ENCODE measurements around the gene ANO9. TPM values are rescaled to one million over a fixed set of nuclear protein-coding genes. Genes with fewer than 3 reads are reported as not detected.

ANO9 gene
- total RNA-seq, 4 donors from 2014 or later: 0.79 to 3.6 (median 3.1) TPM

DNA sequence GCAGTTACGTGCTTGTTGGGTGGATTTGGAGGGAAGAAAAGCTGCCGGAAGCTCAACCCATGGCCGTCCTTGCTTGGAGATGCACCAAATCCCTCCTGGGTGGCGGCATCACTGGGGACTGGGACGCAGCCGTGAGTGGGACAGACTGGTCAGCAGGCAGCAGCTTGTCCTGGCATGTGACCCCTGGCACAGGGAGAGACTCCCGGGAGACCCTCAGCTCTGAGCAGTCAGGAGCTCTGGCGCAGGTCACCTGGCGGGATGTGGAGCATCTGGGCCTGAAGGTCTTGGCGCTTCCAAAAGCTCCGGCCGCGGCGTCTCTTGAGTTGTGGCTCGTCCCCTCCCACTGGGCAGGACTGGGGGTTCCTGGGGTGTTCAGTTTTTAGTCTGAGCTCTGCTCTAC lies 34.6 kb upstream of the ANO9 start:
- DNase-seq (ENCODE audit: low spot score) (no peak), ATAC-seq (ENCODE audit: low FRiP score) (no peak)
- no peak for TF ChIP-seq CTCF (IDR thresholded peaks at IDR 0.05)

GRCh38 chr11:475941-476340 lies 34.1 kb upstream of the ANO9 start:
- DNase-seq (ENCODE audit: low spot score) (no peak), ATAC-seq (ENCODE audit: low FRiP score) (no peak)
- TF ChIP-seq CTCF (IDR thresholded peaks at IDR 0.05): no peak

DNA sequence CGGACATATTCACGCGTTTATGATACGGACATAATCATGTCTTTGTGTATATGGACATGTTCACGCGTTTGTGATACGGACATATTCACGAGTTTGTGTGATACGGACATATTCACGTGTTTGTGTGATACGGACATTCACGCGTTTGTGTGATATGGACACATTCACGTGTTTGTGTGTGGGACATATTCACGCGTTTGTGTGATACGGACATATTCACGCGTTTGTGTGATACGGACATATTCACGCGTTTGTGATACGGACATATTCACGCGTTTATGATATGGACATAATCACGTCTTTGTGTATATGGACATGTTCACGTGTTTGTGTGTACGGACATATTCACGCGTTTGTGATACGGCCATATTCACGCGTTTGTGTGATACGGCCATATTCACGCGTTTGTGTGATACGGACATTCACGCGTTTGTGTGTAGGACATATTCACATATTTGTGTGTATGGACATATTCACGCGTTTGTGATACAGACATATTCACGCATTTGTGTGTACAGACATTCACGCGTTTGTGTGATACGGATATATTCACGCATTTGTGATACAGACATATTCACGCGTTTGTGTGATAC lies 33.2 kb upstream of the ANO9 start:
- TF ChIP-seq CTCF (IDR thresholded peaks at IDR 0.05): no peak
- no peak for ATAC-seq (ENCODE audit: low FRiP score)
- no peak for DNase-seq (ENCODE audit: low spot score)

DNA sequence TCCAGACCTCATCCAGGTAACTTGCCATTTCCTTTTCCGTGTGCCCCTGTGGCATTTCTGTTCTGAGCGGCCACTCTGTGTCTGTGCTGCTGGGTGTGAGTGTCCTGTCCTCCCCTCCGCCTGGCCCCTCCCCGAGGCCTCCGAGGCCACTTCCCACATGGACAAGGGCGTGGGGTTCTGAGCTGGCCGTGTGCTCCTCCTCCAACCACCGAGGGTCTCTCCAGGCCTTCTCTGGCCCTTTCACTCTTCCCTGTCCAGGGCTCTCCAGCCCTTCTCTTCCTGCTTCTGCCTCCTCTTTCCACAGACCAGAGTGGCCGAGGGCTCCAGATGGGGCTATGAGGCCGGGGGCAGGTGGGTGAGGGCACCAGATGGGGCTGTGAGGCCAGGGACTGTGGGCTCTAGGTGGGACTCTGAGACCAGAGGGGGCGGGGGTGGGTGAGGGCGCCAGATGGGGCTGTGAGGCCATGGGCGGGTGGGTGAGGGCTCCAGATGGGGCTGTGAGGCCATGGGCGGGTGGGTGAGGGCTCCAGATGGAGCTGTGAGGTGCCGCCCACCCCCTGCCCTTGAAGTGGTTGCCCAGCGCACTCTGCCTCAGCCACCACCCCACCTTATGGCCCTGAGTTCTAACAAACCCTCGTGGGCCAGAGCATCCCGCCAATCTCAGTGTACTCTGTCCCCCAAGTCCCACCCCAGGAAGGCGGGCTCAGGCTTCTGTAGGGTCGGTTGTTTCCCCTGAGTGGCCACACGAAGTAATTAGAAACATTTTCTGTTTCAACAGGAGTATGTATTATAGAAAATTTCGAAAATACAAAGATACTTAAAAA lies 32.4 kb upstream of the ANO9 start:
- TF ChIP-seq CTCF (IDR thresholded peaks at IDR 0.05): no peak
- ATAC-seq (ENCODE audit: low FRiP score) (no peak), DNase-seq (ENCODE audit: low spot score) (no peak)

DNA sequence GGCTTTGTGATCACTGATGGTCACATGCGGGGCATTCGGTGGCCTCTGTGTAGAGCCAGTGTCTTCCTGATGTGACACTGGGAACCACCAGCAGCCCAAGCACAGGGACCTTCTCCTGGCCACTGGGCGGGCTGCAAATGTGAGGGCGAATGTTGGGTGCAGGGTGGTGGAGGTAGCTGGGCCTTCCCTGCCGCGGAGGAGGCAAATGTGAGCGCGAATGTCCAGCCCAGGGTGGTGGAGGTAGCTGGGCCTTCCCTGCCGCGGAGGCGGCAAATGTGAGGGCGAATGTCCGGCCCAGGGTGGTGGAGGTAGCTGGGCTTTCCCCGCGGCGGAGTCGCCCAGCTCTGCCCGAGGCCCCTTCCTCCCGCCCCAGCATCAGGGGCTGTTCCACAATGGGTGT lies 31.6 kb upstream of the ANO9 start:
- DNase-seq (ENCODE audit: low spot score): no peak
- no peak for TF ChIP-seq CTCF (IDR thresholded peaks at IDR 0.05)
- ATAC-seq (ENCODE audit: low FRiP score): no peak

DNA sequence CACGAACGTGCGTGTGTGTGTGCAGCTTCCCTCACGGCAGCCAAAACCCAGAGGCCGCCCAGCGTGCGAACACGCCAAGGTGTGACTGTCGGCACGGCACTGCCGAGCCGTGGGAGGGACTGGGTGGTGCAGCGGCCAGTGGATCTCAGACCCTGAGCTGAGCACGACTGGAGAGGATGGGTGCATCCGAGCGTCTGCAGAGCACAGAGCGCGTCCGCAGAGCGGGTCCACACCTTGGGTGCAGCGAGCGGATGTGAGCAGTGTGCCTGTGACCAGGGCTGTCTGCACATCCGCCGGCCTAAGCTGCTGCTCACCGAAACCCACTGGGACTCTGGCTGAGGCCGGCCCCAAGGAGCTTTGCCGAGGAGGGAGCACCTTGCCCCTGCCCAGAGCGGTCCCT lies 31.0 kb upstream of the ANO9 start:
- ATAC-seq (ENCODE audit: low FRiP score): no peak
- TF ChIP-seq CTCF (IDR thresholded peaks at IDR 0.05): no peak
- DNase-seq (ENCODE audit: low spot score): no peak

DNA sequence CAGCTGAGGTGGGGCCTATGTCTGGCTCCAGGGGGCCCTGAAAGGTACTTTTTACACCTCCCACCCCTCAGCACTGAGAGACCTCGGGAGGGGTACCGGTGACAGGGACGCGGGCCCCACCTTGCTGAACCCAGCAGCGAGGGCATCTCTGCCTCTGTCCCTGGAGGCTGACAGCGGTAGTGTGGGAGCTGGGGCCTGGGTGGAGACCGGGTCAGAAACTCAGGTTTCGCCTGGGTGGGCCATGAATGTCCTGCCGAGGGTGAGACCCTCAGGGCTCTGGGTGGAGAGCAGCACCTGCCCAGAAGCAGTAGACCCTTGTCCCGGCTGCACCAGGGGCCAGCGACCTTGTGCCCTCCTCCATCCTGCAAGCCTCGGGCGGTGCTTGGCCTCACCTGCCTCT lies 30.5 kb upstream of the ANO9 start:
- no peak for TF ChIP-seq CTCF (IDR thresholded peaks at IDR 0.05)
- no peak for ATAC-seq (ENCODE audit: low FRiP score)
- DNase-seq (ENCODE audit: low spot score): no peak
